AG20443 (cell line): ENCODE results near the gene BCL6.

Source experiments
- DNase-seq: peaks from one replicate; pipeline ENCODE4 v3.0.0; 2012; ENCODE audit warnings: low spot score, mixed read lengths

The BCL6 gene

GRCh38 chr3:187759601-187760000 lies 14.3 kb upstream of the BCL6 start:
- DNase-seq = no peak

- no peak for DNase-seq
These were observed 13.2 kb upstream of the BCL6 start for GRCh38 chr3:187758318-187758955.

- DNase-seq = no peak
These were observed 8.2 kb upstream of the BCL6 start for GRCh38 chr3:187753516-187753915.

GRCh38 chr3:187750513-187751123 lies 5.3 kb upstream of the BCL6 start:
- DNase-seq = no peak

GRCh38 chr3:187750006-187750512 lies 4.8 kb upstream of the BCL6 start:
- no peak for DNase-seq

GRCh38 chr3:187748050-187748481 lies 2.8 kb upstream of the BCL6 start:
- peak; percentile 73 for DNase-seq

- no peak for DNase-seq
These were observed 2.2 kb upstream of the BCL6 start for GRCh38 chr3:187747506-187747905.

GRCh38 chr3:187746442-187747281 lies 1.4 kb upstream of the BCL6 start:
- no peak for DNase-seq

- DNase-seq = no peak
These were observed 782 bp upstream of the BCL6 start for GRCh38 chr3:187746059-187746441.

GRCh38 chr3:187744169-187745151 lies 808 bp downstream of the BCL6 start:
- DNase-seq = peak; percentile 36

- DNase-seq = peak; percentile 57
These were observed 1.8 kb downstream of the BCL6 start for GRCh38 chr3:187743195-187744141.

- DNase-seq = no peak
These were observed 2.7 kb downstream of the BCL6 start for GRCh38 chr3:187742351-187743171.

GRCh38 chr3:187741403-187742350 lies 3.6 kb downstream of the BCL6 start:
- no peak for DNase-seq

GRCh38 chr3:187740421-187741399 lies 4.6 kb downstream of the BCL6 start:
- peak; percentile 61 for DNase-seq

- DNase-seq = peak; percentile 75
These were observed 5.5 kb downstream of the BCL6 start for GRCh38 chr3:187739561-187740332.

GRCh38 chr3:187739094-187739560 lies 6.1 kb downstream of the BCL6 start:
- DNase-seq = no peak
